NCI-H446 (cell line): ENCODE measurements around the gene VMO1.

Experiments
- DNase-seq, 2 experiments: peaks; one replicate each; lab custom pipeline; 2025; lab: John Stamatoyannopoulos, UW

VMO1 gene

DNA sequence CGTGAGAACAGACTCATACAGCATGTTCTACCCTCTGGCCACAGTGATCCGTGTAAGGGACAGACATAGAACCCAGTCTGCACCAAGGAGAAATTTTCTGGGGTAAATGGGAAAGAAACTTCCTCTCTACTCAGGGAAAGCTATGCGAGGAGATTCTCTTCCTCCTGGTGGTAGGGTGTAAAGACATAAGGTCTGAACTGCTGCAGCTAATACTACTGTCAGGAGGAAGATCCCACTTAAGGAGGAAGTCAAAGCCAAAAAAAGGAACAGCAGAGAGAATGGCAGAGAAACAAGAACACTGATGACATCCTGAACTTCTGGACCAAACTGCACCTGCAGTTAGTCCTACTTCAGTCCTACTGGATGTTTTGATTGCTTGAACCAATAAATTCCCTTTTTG is 21.6 kb downstream of the VMO1 start:
- DNase-seq, result no peak

DNA sequence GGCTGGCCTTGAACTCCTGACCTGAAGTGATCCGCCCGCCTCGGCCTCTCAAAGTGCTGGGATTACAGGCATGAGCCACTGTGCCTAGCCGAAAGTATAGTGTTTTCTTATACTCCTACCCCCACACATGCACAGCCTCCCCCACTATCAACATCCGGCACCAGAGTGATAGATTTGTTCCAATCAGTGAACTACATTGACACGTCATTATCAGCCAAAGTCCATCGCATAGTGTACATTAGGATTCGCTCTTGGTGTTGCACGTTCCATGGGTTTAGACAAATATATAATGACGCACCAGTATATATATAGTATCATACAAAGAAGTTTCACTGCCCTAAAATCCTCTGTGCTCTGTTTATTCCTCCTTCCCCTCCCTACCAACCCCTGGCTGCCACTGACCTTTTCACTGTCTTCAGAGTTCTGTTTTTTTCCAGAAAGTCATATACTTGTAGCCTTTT is 26.4 kb downstream of the VMO1 start:
- DNase-seq, result no peak

DNA sequence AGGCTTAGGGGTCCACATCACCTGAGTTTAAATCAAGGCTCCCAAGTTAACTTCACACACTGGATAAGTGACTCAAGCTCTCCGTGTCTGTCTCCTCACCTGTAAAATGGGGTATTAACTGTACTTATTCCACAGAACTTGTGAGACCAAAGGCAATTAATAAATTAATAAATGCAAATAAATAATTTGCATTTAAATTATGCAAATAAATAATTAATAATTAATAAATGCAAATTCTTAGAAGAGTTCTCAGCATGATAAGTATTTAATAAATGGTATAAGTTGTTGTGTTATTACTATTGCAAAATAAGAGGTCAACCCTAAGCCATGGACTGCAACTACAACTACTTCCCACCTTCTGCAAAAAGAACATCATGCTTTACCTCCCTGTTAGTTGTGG is 32.8 kb downstream of the VMO1 start:
- no peak for DNase-seq

DNA sequence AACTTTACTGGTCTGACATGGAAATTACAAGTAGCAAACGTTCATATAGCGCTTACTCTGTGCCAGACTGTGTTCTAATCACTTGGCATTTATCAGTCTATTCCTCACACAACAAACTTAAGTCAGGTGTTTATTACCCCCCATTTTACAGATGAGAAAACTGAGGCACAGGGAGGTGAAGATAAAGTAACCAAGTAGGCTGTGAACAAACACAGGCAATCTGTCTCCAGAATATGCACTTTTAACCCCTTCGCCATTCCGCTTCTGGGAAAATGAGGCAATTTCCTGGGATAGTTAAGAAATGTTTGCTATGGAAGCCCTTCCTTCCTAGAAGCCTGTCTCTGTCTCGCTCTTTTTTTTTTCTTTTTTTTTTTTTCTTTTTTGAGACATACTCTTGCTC is 34.2 kb downstream of the VMO1 start:
- no peak for DNase-seq

DNA sequence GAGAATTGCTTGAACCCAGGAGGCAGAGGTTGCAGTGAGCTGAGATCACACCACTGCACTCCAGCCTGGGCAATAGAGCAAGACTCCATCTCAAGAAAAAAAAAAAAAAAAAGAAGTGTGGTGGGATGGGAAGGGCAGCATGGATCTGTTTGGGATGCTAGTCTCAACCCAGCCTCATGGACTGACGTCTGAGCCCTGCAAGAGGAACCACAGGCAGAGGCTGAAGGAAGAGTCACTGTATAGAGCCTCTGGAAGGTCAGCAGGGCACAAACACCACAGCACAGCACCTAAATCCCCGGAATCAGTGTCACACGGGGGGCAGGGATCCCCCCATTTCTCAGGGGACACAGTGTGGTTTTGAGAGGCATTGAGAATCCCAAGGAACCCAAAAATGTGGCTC is 35.6 kb downstream of the VMO1 start:
- no peak for DNase-seq

DNA sequence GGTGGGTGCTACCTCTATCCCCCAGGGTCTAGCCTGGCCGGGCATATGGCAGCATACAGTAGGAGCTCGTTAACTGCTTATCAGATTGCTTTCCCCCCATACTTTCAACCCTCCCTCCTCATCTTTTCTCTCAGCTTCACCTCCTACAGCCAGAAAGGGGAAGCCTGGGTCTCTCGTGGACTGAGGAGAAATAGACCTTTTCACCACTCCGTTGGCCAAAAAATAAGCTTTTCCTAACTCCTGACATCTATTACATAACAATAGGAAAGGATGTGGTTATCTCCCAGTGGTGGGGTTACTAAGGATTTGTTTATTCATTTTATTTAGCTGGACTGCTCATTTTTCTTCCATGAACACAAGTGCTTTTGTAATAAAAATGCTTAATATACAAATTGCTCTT is 37.5 kb downstream of the VMO1 start:
- DNase-seq, result no peak

GRCh38 chr17:4747847-4748246 is 38.3 kb downstream of the VMO1 start:
- no peak for DNase-seq

DNA sequence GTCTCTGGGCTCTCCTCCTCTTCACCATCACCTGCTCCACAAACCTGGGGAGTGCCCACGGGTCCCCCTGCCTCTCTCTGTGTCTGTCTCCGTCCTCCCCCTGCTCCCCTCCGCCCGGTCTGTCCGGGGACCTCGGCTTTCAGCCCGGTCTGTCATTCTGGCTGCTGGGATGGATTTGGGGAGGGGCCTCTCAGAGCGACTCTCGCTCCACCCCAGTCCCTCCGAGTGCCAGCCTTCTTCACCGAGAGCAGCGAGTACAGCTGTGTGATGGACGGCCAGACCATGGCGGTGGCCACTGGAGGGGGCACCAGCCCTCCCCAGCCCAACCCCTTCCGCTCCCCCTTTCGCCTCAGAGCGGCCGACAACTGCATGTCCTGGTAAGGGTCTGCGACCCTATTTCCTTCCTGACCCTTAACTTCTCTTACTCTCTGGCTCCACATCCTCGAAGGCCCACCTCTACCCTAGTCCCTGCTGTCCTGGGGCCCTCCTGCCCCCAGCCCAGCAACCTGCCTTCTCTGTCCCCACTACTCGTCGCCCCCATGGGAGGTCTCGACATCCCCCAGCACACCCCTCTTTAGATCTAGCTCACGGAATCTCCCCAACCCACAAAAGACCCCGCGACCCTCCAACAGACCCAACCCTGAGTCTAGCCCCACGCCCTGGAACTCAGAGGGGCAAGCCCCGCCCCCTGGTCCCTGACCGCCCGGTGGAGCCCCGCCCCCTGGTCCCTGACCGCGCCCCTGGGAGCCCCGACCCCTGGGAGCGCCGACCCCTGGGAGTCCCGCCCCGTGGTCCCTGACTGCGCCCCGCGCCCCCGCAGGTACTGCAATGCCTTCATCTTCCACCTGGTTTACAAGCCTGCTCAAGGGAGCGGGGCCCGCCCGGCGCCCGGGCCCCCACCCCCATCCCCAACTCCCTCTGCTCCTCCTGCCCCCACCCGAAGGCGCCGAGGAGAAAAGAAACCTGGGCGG is 40.9 kb downstream of the VMO1 start:
- DNase-seq, result no peak

DNA sequence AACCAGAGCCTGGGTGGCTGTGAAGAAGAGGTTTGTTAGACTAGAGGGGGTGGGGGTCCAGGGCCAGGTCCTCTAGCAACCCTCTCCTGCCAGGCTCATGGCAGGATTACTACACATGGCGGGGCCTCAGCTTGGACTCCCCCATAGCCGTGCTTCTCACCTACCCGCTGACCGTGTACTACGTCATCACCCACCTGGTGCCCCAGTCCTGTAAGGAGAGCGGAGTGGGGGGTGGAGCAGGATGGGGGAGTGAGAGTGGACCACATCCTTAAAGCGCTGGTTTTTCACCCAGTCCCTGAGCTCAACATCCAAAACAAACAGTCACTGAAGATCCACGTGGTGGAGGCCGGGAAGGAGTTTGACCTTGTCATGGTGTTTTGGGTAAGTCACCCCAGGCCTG is 42.3 kb downstream of the VMO1 start:
- no peak for DNase-seq

- DNase-seq, result no peak
Observed at GRCh38 chr17:4743216-4743615, 42.9 kb downstream of the VMO1 start.

DNA sequence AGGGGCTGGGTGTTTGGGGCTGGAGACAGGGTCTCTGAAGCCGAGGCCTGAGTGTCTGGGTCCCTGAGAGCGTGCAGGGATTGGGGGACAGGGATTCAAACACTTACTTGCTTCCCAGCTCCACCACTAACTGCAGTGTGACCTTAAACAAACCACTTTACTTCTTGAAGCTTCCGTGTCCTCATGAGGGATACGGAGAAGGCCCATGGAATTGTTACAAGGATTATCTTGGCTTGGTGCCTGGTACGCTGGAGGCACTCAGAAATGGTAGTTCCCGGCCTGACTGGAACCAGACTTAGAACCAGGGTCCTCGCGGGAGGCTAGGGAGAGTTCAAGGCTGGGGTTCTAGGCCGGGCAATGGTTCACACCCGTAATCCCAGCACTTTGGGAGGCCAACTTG is 43.5 kb downstream of the VMO1 start:
- DNase-seq, result no peak

DNA sequence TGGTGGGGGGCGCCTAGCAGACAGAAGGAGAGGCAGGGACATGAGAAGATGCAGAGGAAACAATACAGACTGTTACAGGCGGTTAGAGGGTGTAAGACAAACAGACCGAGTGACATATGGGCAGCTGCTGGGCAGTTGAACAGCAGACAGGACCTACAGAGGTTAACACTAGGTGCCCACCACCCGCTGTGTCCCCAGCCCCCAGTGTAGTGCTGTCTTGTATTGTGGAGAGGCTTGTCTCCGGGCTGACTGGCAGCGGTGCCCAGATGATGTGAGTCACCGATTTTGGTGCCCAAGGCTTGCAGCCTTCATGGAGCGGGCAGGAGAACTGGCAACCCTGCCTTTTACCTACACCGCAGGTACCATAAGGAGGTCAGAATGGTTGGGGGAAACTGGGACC is 44.0 kb downstream of the VMO1 start:
- DNase-seq, result no peak

DNA sequence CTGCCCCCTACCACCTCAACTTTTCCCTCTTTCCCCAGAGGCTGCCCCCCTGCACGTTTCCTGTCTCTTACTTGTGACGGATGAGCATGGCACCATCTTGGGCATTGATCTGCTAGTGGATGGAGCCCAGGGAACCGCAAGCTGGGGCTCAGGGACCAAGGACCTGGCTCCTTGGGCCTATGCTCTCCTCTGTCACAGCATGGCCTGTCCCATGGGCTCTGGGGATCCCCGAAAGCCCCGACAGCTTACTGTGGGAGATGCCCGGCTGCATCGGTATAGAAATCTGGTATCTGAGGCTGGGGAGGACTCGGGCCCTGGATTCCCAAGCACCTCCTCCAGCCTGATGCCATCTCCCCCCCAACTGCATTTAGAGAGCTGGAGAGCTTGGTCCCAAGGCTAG is 44.6 kb downstream of the VMO1 start:
- no peak for DNase-seq

DNA sequence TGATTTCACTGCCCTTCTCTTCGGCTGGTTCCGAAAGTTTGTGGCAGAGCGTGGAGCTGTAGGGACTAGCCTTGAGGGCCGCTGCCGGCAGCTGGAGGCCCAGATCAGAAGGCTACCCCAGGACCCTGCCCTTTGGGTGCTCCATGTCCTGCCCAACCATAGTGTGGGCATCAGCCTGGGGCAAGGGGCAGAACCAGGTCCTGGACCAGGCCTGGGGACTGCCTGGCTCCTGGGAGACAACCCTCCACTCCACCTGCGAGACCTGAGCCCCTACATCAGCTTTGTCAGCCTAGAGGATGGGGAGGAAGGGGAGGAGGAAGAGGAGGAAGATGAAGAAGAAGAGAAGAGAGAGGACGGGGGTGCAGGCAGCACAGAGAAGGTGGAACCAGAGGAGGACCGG is 45.6 kb downstream of the VMO1 start:
- DNase-seq, result no peak

GRCh38 chr17:4740025-4740351 is 46.2 kb downstream of the VMO1 start:
- no peak for DNase-seq

GRCh38 chr17:4739122-4740024 is 46.8 kb downstream of the VMO1 start, which contains the start of the genes CXCL16 and ZMYND15:
CXCL16 (minus strand) TSS chr17:4739928; CDS start chr17:4739339, 589 bp downstream.
ZMYND15 (plus strand) TSS chr17:4739833; CDS start chr17:4740549, 716 bp downstream.
- no peak for DNase-seq

- no peak for DNase-seq
Observed at GRCh38 chr17:4738136-4739121, 47.7 kb downstream of the VMO1 start.

- DNase-seq, result no peak
Observed at GRCh38 chr17:4735876-4736651, 50.1 kb downstream of the VMO1 start.
